Stomach (tissue), 9 donors: ENCODE measurements around the gene UBA52. TPM values are rescaled to one million over a fixed set of nuclear protein-coding genes. Genes with fewer than 3 reads are reported as not detected.

ENCODE experiments used
- DNase-seq, 2 donors: peaks; one replicate each; pipeline versions ENCODE4 v3.0.0 to v3.0.0-alpha.2; 2013 to 2019
- H3K27ac ChIP-seq, 5 donors: fragments of 200-600 bp in 4 of 5; sonication (generic) in 4 of 5; one replicate each; pipeline ENCODE4 v1.5.1; 2013 to 2019; ENCODE audit warnings: mild to moderate bottlenecking in 1 of 5, moderate library complexity in 1 of 5
- H3K27me3 ChIP-seq, 3 donors: fragments of 200-600 bp; sonication (generic); one replicate each; pipeline ENCODE4 v1.5.1; 2017 to 2019; ENCODE audit warnings: mixed run types in 1 of 3
- H3K36me3 ChIP-seq, 4 donors: fragments of 200-600 bp; sonication (generic); 1 replicate in 3 of 4; 2 replicates in 1 of 4; pipeline ENCODE4 v1.5.1; 2016 to 2019
- H3K4me1 ChIP-seq, 4 donors: fragments of 200-600 bp; sonication (generic); one replicate each; pipeline ENCODE4 v1.5.1; 2016 to 2019
- H3K4me3 ChIP-seq, 4 donors: fragments of 200-600 bp; sonication (generic) in 3 of 4; one replicate each; pipeline ENCODE4 v1.5.1; 2016 to 2019; ENCODE audit warnings: mild to moderate bottlenecking in 1 of 4
- H3K9me3 ChIP-seq, 4 donors: fragments of 200-600 bp; sonication (generic); one replicate each; pipeline ENCODE4 v1.5.1; 2016 to 2019
- CTCF ChIP-seq, 7 experiments: fragments of 450-650 bp in 4 of 7; fragments of 200-600 bp in 3 of 7; sonication (generic) in 3 of 7; IDR thresholded peaks; one replicate each; pipeline ENCODE4 v1.5.1; 2016 to 2019; ENCODE audit warnings: antibody characterized with exemption in 7 of 7, control low read depth in 2 of 7, mild to moderate bottlenecking in 1 of 7
- EP300 ChIP-seq: sonication (generic); formaldehyde crosslinking; IDR thresholded peaks from one replicate; pipeline ENCODE4 v1.6.1; 2017; ENCODE audit warnings: antibody characterized with exemption
- POLR2A ChIP-seq, 4 donors: fragments of 450-650 bp; IDR thresholded peaks; one replicate each; pipeline ENCODE4 v1.6.1; 2016; ENCODE audit warnings: antibody characterized with exemption in 4 of 4, control low read depth in 2 of 4, mild to moderate bottlenecking in 1 of 4, moderate library complexity in 1 of 4
- POLR2AphosphoS5 ChIP-seq, 3 donors: sonication (generic); formaldehyde crosslinking; IDR thresholded peaks; one replicate each; pipeline ENCODE4 v1.6.1; 2016; ENCODE audit warnings: antibody characterized with exemption in 3 of 3
- WGBS, 5 donors: extraction: QIAGEN DNeasy Blood & Tissue Kit in 3 of 5; methylation state at CpG; one replicate each; pipeline versions ENCODE4 v1.1.5 to v1.1.7; 2013 to 2018; 5-methylcytosine and 5-hydroxymethylcytosine counted together
- intact Hi-C: fragments of 100-400 bp; cut with DNase I; formaldehyde crosslinking; loops from one replicate; pipeline ENCODE4 v1.15.1; 2023; ENCODE audit warnings: low total_unique reads
- polyA plus RNA-seq, 3 donors: library from polyadenylated mRNA; stranded (reverse); fragments of 200-250 nt; gene quantifications; one replicate each; pipeline ENCODE4 v1.2.3, GENCODE V29; 2013
- total RNA-seq, 5 donors: library from RNA; depleted of rRNA; stranded (reverse); fragments of >200 nt; gene quantifications; one replicate each; pipeline versions ENCODE4 v1.1.0 to v1.2.3, GENCODE V29; 2014 to 2016
- donor health status: healthy with polysubstance abuse.
- donor health status: Bipolar disorder and iron deficiency.
- donor health status: healthy.

The UBA52 gene
- total and polyA plus RNA-seq, 8 donors: 84.3 to 1,681 (median 493) TPM

GRCh38 chr19:18611327-18612050 lies 39.8 kb downstream of the UBA52 start:
- H3K4me3 ChIP-seq: peak overlapping the region in 3 of 4 donors; percentile 43 to 57 (median 52)
- intact Hi-C loops: no loop called here
- no peak overlapping the region for H3K27ac ChIP-seq
- peaks cover 41 to 46% (median 44%) of the 10 kb centered on the region in 4 donors for H3K4me1 ChIP-seq
- no peak for DNase-seq
- no peaks in the 10 kb centered on the region for H3K36me3 ChIP-seq
- peaks cover 35 to 94% (median 89%) of the 10 kb centered on the region in 3 donors for H3K27me3 ChIP-seq
- no peak for TF ChIP-seq CTCF (IDR thresholded peaks at IDR 0.05)
- no peak for TF ChIP-seq POLR2AphosphoS5 (IDR thresholded peaks at IDR 0.05)
- TF ChIP-seq POLR2A (IDR thresholded peaks at IDR 0.05): no peak
- no peak for TF ChIP-seq EP300
- no peaks in the 10 kb centered on the region for H3K9me3 ChIP-seq
- 1 to 6% (median 2%) methylated on average over 17 to 62 of the region's 62 CpGs for WGBS, 5 donors

- intact Hi-C loops: no loop called here
- Histone ChIP-seq H3K9me3 (no peaks in the 10 kb centered on the region), H3K27me3 (peaks cover 35 to 97% (median 84%) of the 10 kb centered on the region in 3 donors), H3K4me1 (peaks cover 37 to 41% (median 39%) of the 10 kb centered on the region in 4 donors), H3K27ac (no peak overlapping the region), H3K4me3 (peak overlapping the region; percentile 43 to 57 (median 50)), H3K36me3 (no peaks in the 10 kb centered on the region)
- TF ChIP-seq CTCF (IDR thresholded peaks at IDR 0.05): no peak
- TF ChIP-seq EP300: no peak
- no peak for TF ChIP-seq POLR2AphosphoS5 (IDR thresholded peaks at IDR 0.05)
- no peak for TF ChIP-seq POLR2A (IDR thresholded peaks at IDR 0.05)
- no peak for DNase-seq
- WGBS, 5 donors: 1 to 4% (median 2%) methylated on average over 19 to 30 of the region's 30 CpGs
These were observed 40.6 kb downstream of the UBA52 start for GRCh38 chr19:18612051-18612771.

- H3K4me1 ChIP-seq: peaks cover 29 to 34% (median 32%) of the 10 kb centered on the region in 4 donors
- no peak for TF ChIP-seq POLR2AphosphoS5 (IDR thresholded peaks at IDR 0.05)
- no peak for TF ChIP-seq EP300
- no peak for TF ChIP-seq CTCF (IDR thresholded peaks at IDR 0.05)
- no peak for TF ChIP-seq POLR2A (IDR thresholded peaks at IDR 0.05)
- no peaks in the 10 kb centered on the region for H3K36me3 ChIP-seq
- no peaks in the 10 kb centered on the region for H3K9me3 ChIP-seq
- WGBS, 5 donors: 2 to 6% (median 4%) methylated on average over 16 to 70 of the region's 70 CpGs
- peak within 1 kb of the TSS; percentile 43 to 57 (median 50) for H3K4me3 ChIP-seq
- H3K27me3 ChIP-seq: peaks cover 28 to 97% (median 77%) of the 10 kb centered on the region in 3 donors
- H3K27ac ChIP-seq: no peak within 1 kb of the TSS
- peak in 1 of 2 donors; percentile 78 for DNase-seq
- intact Hi-C loops: no loop called here
These were observed 41.3 kb downstream of the UBA52 start, which contains the start of gene TMEM59L for GRCh38 chr19:18612772-18613588. TSS of gene TMEM59L (plus strand) at chr19:18612870. CDS start at chr19:18612959, 89 bp downstream.
